Transverse colon (tissue), 4 donors: Measurements from ENCODE around the gene LOC101059915. TPM values are rescaled to one million over a fixed set of nuclear protein-coding genes. Genes with fewer than 3 reads are reported as not detected.
"Not testable (repeated sequence)": the region's sequence is repeated elsewhere in the genome, so short reads cannot be mapped to it uniquely, and the experiment has no call there.

Experiments used
- DNase-seq: peaks from one replicate; pipeline ENCODE4 v3.0.0-alpha.2; 2019
- H3K27ac ChIP-seq, 4 donors: fragments of 200-600 bp; sonication (generic); 2 replicates each; pipeline ENCODE4 v1.5.1; 2016 to 2018; ENCODE audit warnings: inconsistent platforms in 4 of 4
- H3K27me3 ChIP-seq: fragments of 200-600 bp; sonication (generic); 2 replicates; pipeline ENCODE4 v1.5.1; 2017; ENCODE audit warnings: inconsistent platforms
- H3K36me3 ChIP-seq, 4 donors: fragments of 200-600 bp; sonication (generic); 2 replicates each; pipeline ENCODE4 v1.5.1; 2017 to 2019; ENCODE audit warnings: inconsistent platforms in 4 of 4
- H3K4me1 ChIP-seq, 4 donors: fragments of 200-600 bp; sonication (generic); 2 replicates each; pipeline ENCODE4 v1.5.1; 2017 to 2020; ENCODE audit warnings: inconsistent platforms in 4 of 4
- H3K4me3 ChIP-seq, 4 donors: fragments of 200-600 bp; sonication (generic); 1 replicate in 1 of 4; 2 replicates in 3 of 4; pipeline versions ENCODE4 v1.5.1 to v1.6.1; 2017 to 2019; ENCODE audit warnings: inconsistent platforms in 4 of 4
- H3K9me3 ChIP-seq, 2 donors: fragments of 200-600 bp; sonication (generic); 2 replicates each; pipeline ENCODE4 v1.5.1; 2017 to 2019; ENCODE audit warnings: inconsistent platforms in 2 of 2
- WGBS, 2 donors: methylation state at CpG; one replicate each; pipeline ENCODE4 v1.1.5; 2018; ENCODE audit warnings: low coverage in 1 of 2; 5-methylcytosine and 5-hydroxymethylcytosine counted together
- in situ Hi-C, 4 donors: fragments of 200-750 bp; cut with MboI; loops; one replicate each; pipeline versions ENCODE4 v1.15.0 to v1.15.1; 2017; ENCODE audit warnings: low sequenced_read_pairs in 3 of 4, low pct_ligation_motif_present in 1 of 4, low pct_unique_long_range_greater_than_20kb in 1 of 4
- intact Hi-C: fragments of 100-400 bp; cut with DNase I; formaldehyde crosslinking; loops from one replicate; pipeline ENCODE4 v1.15.1; 2023; ENCODE audit warnings: low total_unique reads
- small RNA-seq, 4 donors: library from RNA; depleted of rRNA; stranded (forward); fragments of <200 nt; gene quantifications; one replicate each; pipeline ENCODE3, GENCODE V24; 2016
- total RNA-seq, 4 donors: library from RNA; depleted of rRNA; stranded (reverse); fragments of >200 nt; gene quantifications; one replicate each; pipeline ENCODE4 v1.1.0, GENCODE V29; 2016

LOC101059915 gene

GRCh38 chrX:71718185-71718584 lies 50.8 kb downstream of the LOC101059915 start, which contains the start of gene CXorf49:
Gene CXorf49, minus strand, starts transcription at chrX:71718285. Its CDS starts 134 bp downstream, at chrX:71718151.
- H3K4me1 ChIP-seq, H3K36me3 ChIP-seq, intact Hi-C loops, H3K9me3 ChIP-seq, DNase-seq, H3K27ac ChIP-seq, H3K4me3 ChIP-seq, in situ Hi-C loops, H3K27me3 ChIP-seq: not testable (repeated sequence)
- WGBS, 2 donors, result no CpG with 5 or more reads among the region's 30 CpGs

- H3K4me3 ChIP-seq, in situ Hi-C loops, intact Hi-C loops, H3K9me3 ChIP-seq, H3K27me3 ChIP-seq, H3K27ac ChIP-seq, H3K36me3 ChIP-seq, H3K4me1 ChIP-seq: not testable (repeated sequence)
- peak; percentile 1 for DNase-seq
- 92% methylated on average over 5 of the region's 30 CpGs; no CpG with 5 or more reads in 1 of the 2 donors for WGBS, 2 donors
These were observed 51.8 kb downstream of the LOC101059915 start for GRCh38 chrX:71719195-71719594.

- in situ Hi-C loops, intact Hi-C loops, H3K4me3 ChIP-seq, H3K27me3 ChIP-seq, H3K9me3 ChIP-seq, H3K4me1 ChIP-seq, H3K36me3 ChIP-seq, H3K27ac ChIP-seq, DNase-seq: not testable (repeated sequence)
- no CpG with 5 or more reads among the region's 20 CpGs for WGBS, 2 donors
These were observed 53.0 kb downstream of the LOC101059915 start for GRCh38 chrX:71720289-71720886.

Small RNA genes within 50 kb of the gene (small RNA-seq; reads per million reads assigned to genes)
- 0 reads per million in 4 donors for gene BX276092.4

Other genes starting within 250 kb of the LOC101059915 start
- gene OGT, start 134.4 kb upstream of the LOC101059915 start, total RNA-seq, result 100 to 1,000 TPM; 146 to 307 (median 237) TPM
- 1 to 10 TPM; 1.9 to 3.7 (median 3.0) TPM for gene GCNA, start 89.1 kb upstream of the LOC101059915 start, total RNA-seq
- gene CXCR3, start 49.0 kb upstream of the LOC101059915 start, total RNA-seq, result 1 to 10 TPM in 3 of 4 donors, not detected in 1; 1.1 to 3.5 (median 1.3) TPM
- not detected for gene CXorf49, start 50.7 kb downstream of the LOC101059915 start, total RNA-seq
- gene CXorf49B, start 95.8 kb downstream of the LOC101059915 start, total RNA-seq, result not detected
- gene NHSL2, start 243.3 kb downstream of the LOC101059915 start, total RNA-seq, result 1 to 10 TPM; 1.6 to 6.0 (median 3.6) TPM